Osteoblast (primary cell): Measurements from ENCODE around the gene CRY2. TPM values are rescaled to one million over a fixed set of nuclear protein-coding genes. Genes with fewer than 3 reads are reported as not detected.

Experiments used
- DNase-seq: peaks from one replicate; pipeline ENCODE4 v3.0.0; 2011; ENCODE audit warnings: low spot score, mixed read lengths; ENCODE audit not compliant: insufficient read length; ENCODE audit errors: missing footprints
- H2AFZ ChIP-seq: 2 replicates; pipeline ENCODE4 v1.6.0; 2011; ENCODE audit warnings: mild to moderate bottlenecking, low read length
- H3K27ac ChIP-seq: 2 replicates; pipeline ENCODE4 v1.5.1; 2011; ENCODE audit warnings: mild to moderate bottlenecking, low read depth, low read length, moderate library complexity
- H3K27me3 ChIP-seq: 2 replicates; pipeline ENCODE4 v1.6.0; 2012; ENCODE audit warnings: mild to moderate bottlenecking, control low read depth, inconsistent platforms, low read length, moderate library complexity; ENCODE audit not compliant: insufficient read depth
- H3K36me3 ChIP-seq: 2 replicates; pipeline ENCODE4 v1.5.1; 2011; ENCODE audit warnings: mild to moderate bottlenecking, low read length, control low read depth, moderate library complexity; ENCODE audit not compliant: insufficient read depth
- H3K4me1 ChIP-seq: 2 replicates; pipeline ENCODE4 v1.5.1; 2011; ENCODE audit warnings: mild to moderate bottlenecking, low read length, control low read depth, moderate library complexity; ENCODE audit not compliant: insufficient read depth
- H3K4me2 ChIP-seq: 2 replicates; pipeline ENCODE4 v1.6.0; 2011; ENCODE audit warnings: mild to moderate bottlenecking, low read length; ENCODE audit not compliant: insufficient read depth
- H3K4me3 ChIP-seq: fragments of 200-600 bp; sonication (generic); 3 replicates; pipeline ENCODE4 v1.5.1; 2012; ENCODE audit warnings: mild to moderate bottlenecking, low read length, inconsistent platforms; ENCODE audit not compliant: insufficient read depth
- H3K79me2 ChIP-seq: 2 replicates; pipeline ENCODE4 v1.6.0; 2012; ENCODE audit warnings: mild to moderate bottlenecking, low read length, control low read depth, inconsistent platforms; ENCODE audit not compliant: insufficient read depth
- H3K9me3 ChIP-seq: 2 replicates; pipeline ENCODE4 v1.5.1; 2011; ENCODE audit warnings: low read depth, low read length, control low read depth
- H4K20me1 ChIP-seq: 2 replicates; pipeline ENCODE4 v1.6.0; 2012; ENCODE audit warnings: mild to moderate bottlenecking, low read length, control low read depth; ENCODE audit not compliant: insufficient read depth
- CTCF ChIP-seq: IDR thresholded peaks from 2 replicates; pipeline ENCODE4 v1.5.1; 2011; ENCODE audit warnings: mild to moderate bottlenecking, low read depth, low read length, moderate library complexity; ENCODE audit errors: extremely low read depth
- total RNA-seq: library from RNA; depleted of rRNA; stranded (reverse); fragments of >200 nt; gene quantifications from 2 replicates; pipeline ENCODE4 v1.2.3, GENCODE V29; 2012

Gene CRY2
- total RNA-seq, 1 donor, result 21.0 TPM

- Histone ChIP-seq H3K27me3 (peaks cover 26% of the 10 kb centered on the region), H3K4me2 (no peak overlapping the region), H4K20me1 (peaks cover 5% of the 10 kb centered on the region), H3K27ac (no peak overlapping the region), H3K36me3 (peaks cover 9% of the 10 kb centered on the region), H3K4me3 (no peak overlapping the region), H3K79me2 (no peaks in the 10 kb centered on the region), H3K4me1 (no peaks in the 10 kb centered on the region), H3K9me3 (no peaks in the 10 kb centered on the region), H2AFZ (no peak overlapping the region)
- TF ChIP-seq CTCF, result no peak
- DNase-seq, result peak; percentile 73
Observed at GRCh38 chr11:45928535-45929215, 81.4 kb downstream of the CRY2 start.

GRCh38 chr11:45929486-45930030 lies 82.3 kb downstream of the CRY2 start:
- TF ChIP-seq CTCF, result no peak
- Histone ChIP-seq H3K9me3 (no peaks in the 10 kb centered on the region), H3K4me1 (no peaks in the 10 kb centered on the region), H3K4me2 (no peak overlapping the region), H4K20me1 (peaks cover 5% of the 10 kb centered on the region), H3K27ac (no peak overlapping the region), H3K79me2 (no peaks in the 10 kb centered on the region), H3K4me3 (no peak overlapping the region), H2AFZ (no peak overlapping the region), H3K27me3 (peaks cover 20% of the 10 kb centered on the region), H3K36me3 (peaks cover 17% of the 10 kb centered on the region)
- peak; percentile 88 for DNase-seq

GRCh38 chr11:45930031-45930794 lies 82.9 kb downstream of the CRY2 start:
- Histone ChIP-seq H3K27me3 (peaks cover 14% of the 10 kb centered on the region), H3K36me3 (peaks cover 23% of the 10 kb centered on the region), H3K4me1 (no peaks in the 10 kb centered on the region), H3K27ac (no peak overlapping the region), H3K9me3 (no peaks in the 10 kb centered on the region), H2AFZ (no peak overlapping the region), H3K79me2 (no peaks in the 10 kb centered on the region), H3K4me2 (no peak overlapping the region), H3K4me3 (no peak overlapping the region), H4K20me1 (peaks cover 7% of the 10 kb centered on the region)
- peak; percentile 78 for DNase-seq
- TF ChIP-seq CTCF, result no peak
